GM19467 (cell line): Measurements from ENCODE around the gene NT5DC1.

Source experiments
- ATAC-seq: cut with Tn5 transposase; IDR thresholded peaks from one replicate; pipeline ENCODE4 v1.9.1; 2021; ENCODE audit warnings: mild to moderate bottlenecking, moderate library complexity; ENCODE audit not compliant: unreplicated experiment

NT5DC1 gene

GRCh38 chr6:116100419-116101301 is at the start of gene NT5DC1:
NT5DC1 (plus strand) TSS chr6:116100853; CDS start chr6:116100931, 78 bp downstream.
- peak; percentile 90 for ATAC-seq

DNA sequence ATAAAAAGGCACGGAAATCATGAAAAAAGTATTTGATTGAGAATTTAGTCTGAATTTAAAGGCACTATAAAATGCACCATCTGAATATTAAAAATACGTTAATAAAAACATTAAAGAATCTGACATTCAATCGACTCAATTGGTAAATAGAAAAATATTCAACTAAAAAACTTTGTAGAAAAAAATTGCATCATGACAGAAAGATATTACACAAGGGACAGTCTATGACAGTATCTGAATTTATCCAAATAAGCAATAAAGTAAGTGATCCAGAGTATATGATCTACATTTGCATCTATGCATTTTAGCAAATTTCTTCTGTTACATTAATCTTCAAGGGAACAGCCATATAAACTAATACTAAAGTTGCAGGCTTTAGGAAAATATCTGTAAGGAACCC is 49.4 kb upstream of the NT5DC1 start:
- ATAC-seq = no peak

DNA sequence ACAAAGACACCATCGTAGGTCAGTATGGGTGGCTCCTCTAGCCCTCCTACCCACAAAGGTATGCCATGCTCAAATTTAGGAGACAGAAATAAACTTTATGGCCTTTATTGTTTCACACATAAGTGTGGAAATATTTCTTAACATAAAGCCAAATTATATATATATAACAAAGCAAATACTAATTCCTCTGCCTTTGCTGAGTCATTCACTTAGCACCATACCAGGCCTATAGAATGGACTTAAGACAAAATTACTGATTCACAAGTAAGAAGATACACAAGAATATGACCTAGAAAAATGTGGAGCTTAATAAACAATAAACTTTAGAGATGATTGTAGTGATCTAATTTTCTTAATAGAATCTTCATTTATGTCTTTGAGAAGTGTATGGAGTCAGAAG is 45.1 kb upstream of the NT5DC1 start:
- no peak for ATAC-seq

DNA sequence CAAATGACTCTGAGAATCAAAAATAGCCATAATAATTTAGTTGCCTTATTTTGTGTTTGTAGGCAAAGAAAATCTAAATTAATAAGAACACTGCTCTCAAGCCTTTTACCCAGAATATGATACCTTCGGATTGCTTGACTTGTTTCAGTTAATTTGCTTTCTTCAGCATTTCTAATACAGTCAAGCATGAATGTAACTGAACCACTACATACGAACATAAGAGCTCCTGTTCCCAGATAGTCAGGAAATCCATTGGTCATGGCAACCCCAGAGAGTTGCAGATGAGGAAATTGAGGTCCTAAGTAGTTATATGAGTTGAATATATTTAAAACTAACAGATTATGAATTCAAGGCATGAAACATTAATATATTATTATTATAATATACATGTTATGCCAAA is 42.9 kb upstream of the NT5DC1 start:
- no peak for ATAC-seq

DNA sequence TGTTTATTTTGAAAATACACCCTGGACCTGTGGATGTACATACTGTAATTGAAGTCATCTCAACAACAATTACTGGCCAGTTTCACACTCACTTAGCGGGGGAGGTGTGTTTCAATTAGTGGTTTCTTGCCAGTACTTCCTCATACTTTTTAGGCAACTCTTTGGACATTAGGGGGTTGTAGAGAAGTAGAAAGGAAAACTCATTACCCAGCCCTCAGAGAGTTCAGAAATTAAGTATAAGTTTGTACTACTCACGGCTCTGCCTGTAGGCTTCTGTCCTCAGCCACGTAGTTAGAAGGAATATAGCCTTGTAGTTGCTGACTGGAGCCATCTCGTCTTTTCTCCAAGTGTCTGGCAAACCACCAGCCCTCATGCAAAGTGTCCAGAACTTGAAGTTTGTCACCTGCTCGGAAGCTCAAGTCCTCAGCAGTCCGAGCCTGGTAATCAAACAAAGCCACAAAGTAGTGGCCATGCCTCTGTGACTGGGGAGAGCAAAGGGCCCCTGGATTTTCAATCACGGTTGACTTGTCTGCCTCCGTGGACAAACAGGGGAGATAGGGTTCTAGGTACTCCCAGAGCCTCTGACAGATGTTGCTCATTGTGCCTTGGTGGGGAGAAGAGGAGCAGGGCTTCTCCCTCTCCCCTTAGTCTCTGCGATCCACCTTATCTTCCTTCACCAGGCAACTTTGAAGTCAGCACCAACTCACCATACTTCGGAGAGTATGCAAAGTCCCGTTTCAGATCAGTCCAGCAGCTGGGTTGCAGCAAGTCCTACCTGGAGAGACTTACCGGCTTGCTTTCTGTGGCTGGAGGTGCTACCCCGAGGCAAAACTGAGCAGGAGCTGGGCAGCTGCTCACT is 40.7 kb upstream of the NT5DC1 start:
- peak; percentile 70 for ATAC-seq

DNA sequence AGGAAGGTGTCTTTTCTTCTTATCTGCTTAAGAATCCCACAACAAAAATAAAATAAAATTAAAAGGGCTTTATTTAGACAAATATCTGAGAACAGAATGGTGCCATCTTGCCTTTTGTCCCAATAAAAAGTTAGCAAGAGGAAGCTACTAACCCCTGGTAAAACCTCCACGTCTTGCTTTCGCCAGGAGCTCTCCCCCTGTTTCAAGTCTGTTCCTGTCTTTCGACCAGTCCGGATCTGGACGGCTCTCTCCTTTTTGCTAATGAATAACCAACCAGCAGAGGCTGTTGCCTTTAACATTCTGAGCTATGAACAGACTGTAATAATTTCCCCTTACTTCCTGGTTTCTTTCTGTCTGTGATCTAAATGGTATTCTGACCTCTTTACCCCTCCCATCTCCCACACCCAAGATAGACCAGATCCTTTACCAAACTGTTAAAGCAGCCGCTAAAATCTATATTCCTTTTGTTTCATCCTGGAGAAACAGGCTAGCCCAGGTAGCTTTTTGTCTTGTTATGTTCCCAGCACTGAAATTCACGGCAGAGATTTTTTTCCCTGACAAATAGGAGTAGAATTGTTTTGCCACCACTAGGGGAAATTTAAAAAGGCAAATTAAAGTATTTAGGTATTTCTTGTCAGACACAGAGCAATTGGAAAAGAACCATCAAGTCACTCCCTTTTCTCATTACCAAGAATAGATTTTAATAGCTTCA is 39.9 kb upstream of the NT5DC1 start, which contains the start of gene FRK:
Gene FRK, minus strand, starts transcription at position 320 of the 712 bp plus-strand sequence. CDS start 580 bp downstream, outside the sequence.
- peak; percentile 48 for ATAC-seq

- ATAC-seq = no peak
Observed at GRCh38 chr6:116062496-116062895, 38.2 kb upstream of the NT5DC1 start.

GRCh38 chr6:116064666-116065065 is 36.0 kb upstream of the NT5DC1 start:
- no peak for ATAC-seq

DNA sequence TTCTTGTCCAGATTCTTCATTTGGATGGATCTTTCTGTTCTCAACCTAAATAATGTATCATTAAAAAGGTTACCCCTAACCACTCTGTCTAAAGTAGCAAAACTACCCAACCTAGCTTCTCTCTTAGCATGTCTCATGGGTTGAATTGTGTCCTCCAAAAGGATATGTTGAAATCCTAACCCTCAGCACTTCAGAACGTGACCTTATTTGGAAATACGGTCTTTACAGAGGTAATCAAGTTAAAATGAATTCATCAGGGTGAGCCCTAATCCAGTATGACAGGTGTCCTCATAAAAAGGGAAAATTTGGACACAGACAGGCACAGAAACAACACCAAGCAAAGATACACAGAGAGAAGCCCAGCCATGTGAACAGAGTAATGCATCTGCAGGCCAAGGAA is 33.9 kb upstream of the NT5DC1 start:
- ATAC-seq = no peak

DNA sequence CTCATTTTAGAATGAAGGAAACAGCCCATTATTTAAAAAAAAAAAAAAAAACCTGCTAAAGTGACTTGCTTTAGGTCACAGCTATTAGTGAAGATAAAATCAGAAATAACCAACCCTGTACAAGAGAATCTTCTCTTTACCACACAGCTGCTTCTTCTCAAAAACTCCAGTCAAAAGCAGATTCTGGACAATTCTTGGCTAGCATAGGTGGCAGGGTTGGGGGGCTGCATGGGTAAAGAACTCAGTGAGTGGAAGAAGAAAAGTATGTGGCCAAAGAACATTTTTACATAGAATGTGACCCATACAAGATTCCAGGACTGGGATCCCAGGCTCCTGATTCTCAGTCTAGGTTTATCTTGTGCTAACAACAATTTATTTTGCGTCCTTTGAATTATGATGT is 30.6 kb upstream of the NT5DC1 start:
- no peak for ATAC-seq

- ATAC-seq = no peak
Observed at GRCh38 chr6:116070616-116071389, 29.9 kb upstream of the NT5DC1 start.

- ATAC-seq = no peak
Observed at GRCh38 chr6:116072368-116072767, 28.3 kb upstream of the NT5DC1 start.

DNA sequence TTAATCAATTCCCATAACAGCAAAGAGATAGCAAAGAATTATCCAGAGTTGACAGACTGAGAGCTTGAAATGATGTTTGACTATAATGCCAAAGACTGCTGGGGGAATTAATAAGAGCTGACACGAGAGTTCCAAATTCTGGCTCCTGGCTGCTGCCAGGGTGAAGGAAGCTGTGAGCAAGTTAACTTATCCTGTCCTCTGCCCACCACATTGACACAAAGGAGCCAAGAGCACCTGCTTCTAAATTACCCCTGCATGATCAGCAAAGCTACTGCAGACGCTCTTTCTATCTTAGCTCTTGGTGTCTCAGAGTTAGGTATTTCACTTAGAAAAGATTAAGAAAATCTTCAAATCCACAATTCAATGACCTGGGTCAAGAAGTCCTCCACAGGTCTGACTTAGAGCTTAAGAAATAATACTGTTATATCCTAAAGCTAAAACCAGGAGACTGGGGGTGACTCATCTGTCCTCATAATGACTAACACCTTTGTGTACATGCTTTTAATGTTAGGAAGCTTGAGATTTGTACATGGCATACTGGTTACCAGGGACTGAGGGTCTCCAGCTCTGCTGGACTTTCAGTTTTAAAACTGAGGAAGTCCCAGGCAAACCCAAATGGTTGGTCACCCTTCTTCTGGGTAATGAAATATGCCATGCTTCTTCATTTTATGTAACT is 26.8 kb upstream of the NT5DC1 start:
- ATAC-seq = no peak

- no peak for ATAC-seq
Observed at GRCh38 chr6:116074732-116075390, 25.8 kb upstream of the NT5DC1 start.

- no peak for ATAC-seq
Observed at GRCh38 chr6:116078522-116078921, 22.1 kb upstream of the NT5DC1 start.

- no peak for ATAC-seq
Observed at GRCh38 chr6:116078945-116079344, 21.7 kb upstream of the NT5DC1 start.

GRCh38 chr6:116083052-116083451 is 17.6 kb upstream of the NT5DC1 start:
- no peak for ATAC-seq

DNA sequence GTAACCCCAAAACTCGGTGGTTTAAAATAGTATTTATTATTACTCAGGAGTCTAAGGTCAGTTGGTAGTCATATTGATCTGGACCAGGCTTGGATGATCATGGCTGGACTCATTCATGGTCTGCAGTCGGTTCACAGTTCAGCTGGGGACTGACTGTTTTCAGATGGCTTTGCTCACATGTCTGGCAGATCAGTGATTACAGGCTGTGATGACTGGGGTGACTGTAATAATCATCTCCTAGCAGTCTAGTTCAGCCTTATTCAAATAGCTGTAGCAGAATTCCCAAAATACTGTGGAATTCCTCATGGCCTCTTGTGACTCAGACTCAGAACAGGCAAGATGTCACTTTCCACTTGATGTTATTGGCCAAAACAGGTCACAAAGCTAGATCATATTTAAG is 16.4 kb upstream of the NT5DC1 start:
- no peak for ATAC-seq

DNA sequence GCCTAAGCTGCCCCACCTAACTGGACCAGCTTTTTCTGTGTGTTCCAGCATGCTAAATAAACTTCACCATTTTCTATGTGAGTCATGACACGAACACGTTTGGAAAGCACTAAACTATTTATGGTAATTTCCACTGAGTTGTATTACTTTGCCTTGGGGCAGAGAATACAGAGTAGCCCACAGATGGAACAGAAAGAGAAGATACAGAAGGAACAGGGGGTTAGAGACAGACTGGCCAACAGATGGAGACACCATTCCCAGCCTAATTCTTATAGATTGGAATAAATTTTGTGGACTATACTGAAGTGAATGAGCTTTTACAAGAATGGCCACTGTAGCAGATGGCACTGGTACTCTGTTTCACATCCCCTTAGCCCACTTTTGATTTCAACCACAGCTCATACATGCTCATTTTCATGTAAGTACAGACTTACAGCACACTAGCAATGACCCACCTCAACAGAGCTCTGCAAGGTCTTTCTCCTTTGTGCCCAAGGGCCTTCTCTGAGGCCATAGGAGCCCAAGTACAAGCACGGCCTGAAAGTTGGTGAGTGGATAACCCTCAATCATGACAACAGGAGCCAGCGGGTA is 13.1 kb upstream of the NT5DC1 start:
- ATAC-seq = peak; percentile 97
